Activated naive CD8-positive, alpha-beta T cell treated with anti-CD3 and anti-CD28 coated beads, Interleukin-2, amount 10 ng/mL, durations not matched to agents 7 days and 5 days (primary cell): ENCODE measurements around the gene PALS2. TPM values are rescaled to one million over a fixed set of nuclear protein-coding genes. Genes with fewer than 3 reads are reported as not detected.
A peak's percentile ranks its signal among the peaks of the same experiment; 100 is the strongest.

Experiments
- ATAC-seq: fragments of 150-1000 bp; cut with Tn5 transposase; one replicate; pipeline ENCODE4 v1.10.0; 2021; ENCODE audit warnings: low read depth, moderate library complexity
- POLR2A ChIA-PET: fragments of 350-600 bp; sonication (Branson Sonifier 250); formaldehyde crosslinking; loops from one replicate; lab custom pipeline; 2021; ENCODE audit warnings: antibody characterized with exemption; lab: Charles Lee
- DNase-seq: peaks from one replicate; pipeline ENCODE4 v3.0.0; 2021
- H3K27ac Mint-ChIP-seq: one replicate; pipeline ENCODE4 v1.8.0; 2022; ENCODE audit warnings: mild to moderate bottlenecking, mixed read lengths
- H3K27me3 Mint-ChIP-seq: one replicate; pipeline ENCODE4 v1.8.0; 2022; ENCODE audit warnings: mild to moderate bottlenecking, moderate library complexity, mixed read lengths
- H3K36me3 Mint-ChIP-seq: one replicate; pipeline ENCODE4 v1.8.0; 2021; ENCODE audit warnings: mild to moderate bottlenecking, mixed read lengths
- H3K4me1 Mint-ChIP-seq: one replicate; pipeline ENCODE4 v1.8.0; 2021; ENCODE audit warnings: mixed read lengths
- H3K4me3 Mint-ChIP-seq: one replicate; pipeline ENCODE4 v1.8.0; 2022; ENCODE audit warnings: mild to moderate bottlenecking, moderate library complexity, mixed read lengths
- H3K9me3 Mint-ChIP-seq: one replicate; pipeline ENCODE4 v1.8.0; 2021; ENCODE audit warnings: mixed read lengths
- total RNA-seq, 2 experiments: library from RNA; stranded (reverse); gene quantifications; one replicate each; pipeline ENCODE4 v1.2.3, GENCODE V29; 2021

PALS2 gene
- total RNA-seq, result 10 to 100 TPM; 20.4 to 21.6 TPM

- Mint-ChIP-seq H3K36me3 (no peaks in the 10 kb centered on the region), H3K27me3 (peaks cover 41% of the 10 kb centered on the region), H3K27ac (peak within 1 kb of the TSS; percentile 85), H3K4me1 (peaks cover 27% of the 10 kb centered on the region), H3K9me3 (no peaks in the 10 kb centered on the region), H3K4me3 (peak within 1 kb of the TSS; percentile 90)
- POLR2A ChIA-PET, result interaction anchor here (0.6 to 1.5 kb wide), 3 partner anchors 12 to 73 kb away, joined by 3 to 4 read pairs (median 4); no protein-coding TSS in a partner anchor
- peak; percentile 90 for DNase-seq
- ATAC-seq, result peak; percentile 70
Observed at GRCh38 chr7:24572997-24573553, at the start of gene PALS2. Gene PALS2 (plus strand): TSS chr7:24573452. CDS start chr7:24623668, 50,216 bp downstream.

- Mint-ChIP-seq H3K9me3 (no peaks in the 10 kb centered on the region), H3K27me3 (peaks cover 14% of the 10 kb centered on the region), H3K36me3 (no peaks in the 10 kb centered on the region), H3K27ac (no peak overlapping the region), H3K4me3 (no peak overlapping the region), H3K4me1 (no peaks in the 10 kb centered on the region)
- ATAC-seq (no peak), DNase-seq (no peak)
- POLR2A ChIA-PET, result no interaction called here
Observed at GRCh38 chr7:24531255-24531654, 42.0 kb upstream of the PALS2 start.

- no peaks in the 10 kb centered on the region for H3K9me3 Mint-ChIP-seq
- no peaks in the 10 kb centered on the region for H3K27me3 Mint-ChIP-seq
- no peaks in the 10 kb centered on the region for H3K36me3 Mint-ChIP-seq
- POLR2A ChIA-PET, result no interaction called here
- DNase-seq (no peak), ATAC-seq (no peak)
- H3K27ac Mint-ChIP-seq, result no peak overlapping the region
- H3K4me3 Mint-ChIP-seq, result no peak overlapping the region
- no peaks in the 10 kb centered on the region for H3K4me1 Mint-ChIP-seq
Observed at GRCh38 chr7:24536682-24537081, 36.6 kb upstream of the PALS2 start.

- no peak for DNase-seq
- Mint-ChIP-seq H3K27me3 (peaks cover 3% of the 10 kb centered on the region), H3K36me3 (no peaks in the 10 kb centered on the region), H3K4me3 (no peak overlapping the region), H3K4me1 (no peaks in the 10 kb centered on the region), H3K9me3 (no peaks in the 10 kb centered on the region), H3K27ac (no peak overlapping the region)
- ATAC-seq, result no peak
- POLR2A ChIA-PET, result no interaction called here
Observed at GRCh38 chr7:24540956-24541355, 32.3 kb upstream of the PALS2 start.

- DNase-seq (no peak), ATAC-seq (no peak)
- Mint-ChIP-seq H3K36me3 (no peaks in the 10 kb centered on the region), H3K27me3 (peaks cover 15% of the 10 kb centered on the region), H3K4me1 (no peaks in the 10 kb centered on the region), H3K9me3 (no peaks in the 10 kb centered on the region), H3K27ac (no peak overlapping the region), H3K4me3 (no peak overlapping the region)
- POLR2A ChIA-PET, result no interaction called here
Observed at GRCh38 chr7:24545215-24545614, 28.0 kb upstream of the PALS2 start.

- POLR2A ChIA-PET, result no interaction called here
- Mint-ChIP-seq H3K36me3 (no peaks in the 10 kb centered on the region), H3K4me3 (no peak overlapping the region), H3K9me3 (no peaks in the 10 kb centered on the region), H3K4me1 (no peaks in the 10 kb centered on the region), H3K27ac (no peak overlapping the region), H3K27me3 (peaks cover 15% of the 10 kb centered on the region)
- DNase-seq, result no peak
- ATAC-seq, result no peak
Observed at GRCh38 chr7:24548390-24548789, 24.9 kb upstream of the PALS2 start.

GRCh38 chr7:24549991-24550390 is 23.3 kb upstream of the PALS2 start:
- ATAC-seq, result no peak
- POLR2A ChIA-PET, result no interaction called here
- no peak for DNase-seq
- H3K9me3 Mint-ChIP-seq, result no peaks in the 10 kb centered on the region
- H3K27me3 Mint-ChIP-seq, result peaks cover 15% of the 10 kb centered on the region
- no peaks in the 10 kb centered on the region for H3K4me1 Mint-ChIP-seq
- no peak overlapping the region for H3K27ac Mint-ChIP-seq
- H3K36me3 Mint-ChIP-seq, result no peaks in the 10 kb centered on the region
- H3K4me3 Mint-ChIP-seq, result no peak overlapping the region

- Mint-ChIP-seq H3K27ac (no peak overlapping the region), H3K4me1 (peaks cover 2% of the 10 kb centered on the region), H3K9me3 (no peaks in the 10 kb centered on the region), H3K27me3 (peaks cover 11% of the 10 kb centered on the region), H3K36me3 (no peaks in the 10 kb centered on the region), H3K4me3 (no peak overlapping the region)
- DNase-seq, result no peak
- POLR2A ChIA-PET, result no interaction called here
- ATAC-seq, result no peak
Observed at GRCh38 chr7:24555184-24555583, 18.1 kb upstream of the PALS2 start.

GRCh38 chr7:24555719-24556118 is 17.5 kb upstream of the PALS2 start:
- H3K27me3 Mint-ChIP-seq, result peaks cover 10% of the 10 kb centered on the region
- POLR2A ChIA-PET, result no interaction called here
- no peak for DNase-seq
- peaks cover 8% of the 10 kb centered on the region for H3K4me1 Mint-ChIP-seq
- no peak overlapping the region for H3K27ac Mint-ChIP-seq
- H3K9me3 Mint-ChIP-seq, result no peaks in the 10 kb centered on the region
- no peaks in the 10 kb centered on the region for H3K36me3 Mint-ChIP-seq
- no peak for ATAC-seq
- no peak overlapping the region for H3K4me3 Mint-ChIP-seq

GRCh38 chr7:24560772-24561171 is 12.5 kb upstream of the PALS2 start:
- POLR2A ChIA-PET, result interaction anchor here (1.3 kb wide), 1 partner anchor 13 kb away, joined by 4 read pairs; no protein-coding TSS in a partner anchor
- Mint-ChIP-seq H3K27ac (peak overlapping the region; percentile 1), H3K4me3 (peak overlapping the region; percentile 53), H3K4me1 (peaks cover 17% of the 10 kb centered on the region), H3K27me3 (peaks cover 7% of the 10 kb centered on the region), H3K9me3 (no peaks in the 10 kb centered on the region), H3K36me3 (no peaks in the 10 kb centered on the region)
- ATAC-seq (peak; percentile 95), DNase-seq (no peak)

GRCh38 chr7:24566274-24566673 is 7.0 kb upstream of the PALS2 start:
- Mint-ChIP-seq H3K27me3 (peaks cover 37% of the 10 kb centered on the region), H3K27ac (no peak overlapping the region), H3K36me3 (no peaks in the 10 kb centered on the region), H3K4me1 (peaks cover 4% of the 10 kb centered on the region), H3K4me3 (no peak overlapping the region), H3K9me3 (no peaks in the 10 kb centered on the region)
- POLR2A ChIA-PET, result no interaction called here
- ATAC-seq, result no peak
- DNase-seq, result no peak

GRCh38 chr7:24570983-24571382 is 2.3 kb upstream of the PALS2 start:
- H3K27me3 Mint-ChIP-seq, result peaks cover 47% of the 10 kb centered on the region
- POLR2A ChIA-PET, result no interaction called here
- H3K4me1 Mint-ChIP-seq, result peaks cover 20% of the 10 kb centered on the region
- H3K9me3 Mint-ChIP-seq, result no peaks in the 10 kb centered on the region
- no peak overlapping the region for H3K27ac Mint-ChIP-seq
- no peak overlapping the region for H3K4me3 Mint-ChIP-seq
- no peaks in the 10 kb centered on the region for H3K36me3 Mint-ChIP-seq
- DNase-seq (no peak), ATAC-seq (no peak)

- no peak for DNase-seq
- peaks cover 47% of the 10 kb centered on the region for H3K27me3 Mint-ChIP-seq
- H3K36me3 Mint-ChIP-seq, result no peaks in the 10 kb centered on the region
- POLR2A ChIA-PET, result no interaction called here
- no peak for ATAC-seq
- peak overlapping the region; percentile 83 for H3K27ac Mint-ChIP-seq
- no peaks in the 10 kb centered on the region for H3K9me3 Mint-ChIP-seq
- H3K4me1 Mint-ChIP-seq, result peaks cover 25% of the 10 kb centered on the region
- H3K4me3 Mint-ChIP-seq, result peak overlapping the region; percentile 83
Observed at GRCh38 chr7:24572016-24572392, 1.2 kb upstream of the PALS2 start.

GRCh38 chr7:24572393-24572996 is 757 bp upstream of the PALS2 start:
- POLR2A ChIA-PET, result interaction anchor here (1.1 kb wide), 1 partner anchor 13 kb away, joined by 4 read pairs; no protein-coding TSS in a partner anchor
- ATAC-seq (peak; percentile 16), DNase-seq (peak; percentile 49)
- peak overlapping the region; percentile 83 for H3K4me3 Mint-ChIP-seq
- H3K4me1 Mint-ChIP-seq, result peaks cover 27% of the 10 kb centered on the region
- peaks cover 42% of the 10 kb centered on the region for H3K27me3 Mint-ChIP-seq
- no peaks in the 10 kb centered on the region for H3K9me3 Mint-ChIP-seq
- H3K36me3 Mint-ChIP-seq, result no peaks in the 10 kb centered on the region
- peak overlapping the region; percentile 83 for H3K27ac Mint-ChIP-seq
